CD14-positive monocyte (primary cell): ENCODE measurements around the gene LCOR. TPM values are rescaled to one million over a fixed set of nuclear protein-coding genes. Genes with fewer than 3 reads are reported as not detected.

Experiments
- DNase-seq, 3 donors: peaks; one replicate each; pipeline ENCODE4 v3.0.0-alpha.2; 2011 to 2022
- H2AFZ ChIP-seq: 2 replicates; pipeline ENCODE4 v1.6.0; 2012; ENCODE audit warnings: mild to moderate bottlenecking, low read depth, low read length, inconsistent platforms; ENCODE audit not compliant: insufficient read depth, poor library complexity, severe bottlenecking
- H3K27ac ChIP-seq, 2 donors: 1 replicate in 1 of 2; 2 replicates in 1 of 2; pipeline ENCODE4 v1.5.1; 2012 to 2013; ENCODE audit warnings: low read length in 2 of 2, control low read depth in 1 of 2, inconsistent platforms in 1 of 2, low read depth in 1 of 2, mild to moderate bottlenecking in 1 of 2
- H3K27me3 ChIP-seq, 2 donors: one replicate each; pipeline versions ENCODE4 v1.6.0 to v1.6.1; 2011 to 2013; ENCODE audit warnings: low read length in 2 of 2; ENCODE audit not compliant: control insufficient read depth in 2 of 2, insufficient read depth in 2 of 2
- H3K36me3 ChIP-seq, 2 donors: replicated peaks in 1 of 2; 1 replicate in 1 of 2; 2 replicates in 1 of 2; pipeline versions ENCODE4 v1.5.1 to v1.6.1; 2012 to 2013; ENCODE audit warnings: low read length in 2 of 2, control low read depth in 1 of 2, inconsistent platforms in 1 of 2, mild to moderate bottlenecking in 1 of 2; ENCODE audit not compliant: insufficient read depth in 2 of 2, control insufficient read depth in 1 of 2
- H3K4me1 ChIP-seq, 2 donors: 1 replicate in 1 of 2; 2 replicates in 1 of 2; pipeline versions ENCODE4 v1.5.1 to v1.6.1; 2012 to 2013; ENCODE audit warnings: low read length in 2 of 2, control low read depth in 1 of 2, inconsistent platforms in 1 of 2, mild to moderate bottlenecking in 1 of 2, moderate library complexity in 1 of 2; ENCODE audit not compliant: insufficient read depth in 2 of 2, control insufficient read depth in 1 of 2
- H3K4me2 ChIP-seq: replicated peaks from 2 replicates; pipeline ENCODE3; 2012; ENCODE audit warnings: low read length, moderate library complexity, mild to moderate bottlenecking; ENCODE audit not compliant: poor library complexity, severe bottlenecking; ENCODE audit errors: extremely low read depth
- H3K4me3 ChIP-seq, 3 experiments: fragments of 200-600 bp in 1 of 3; sonication (generic) in 1 of 3; replicated peaks in 1 of 3; 1 replicate in 2 of 3; 2 replicates in 1 of 3; pipeline ENCODE4 v1.5.1; 2011 to 2013; ENCODE audit warnings: low read length in 3 of 3, mild to moderate bottlenecking in 3 of 3, control low read depth in 2 of 3, low read depth in 2 of 3, inconsistent platforms in 1 of 3, moderate library complexity in 1 of 3
- H3K79me2 ChIP-seq: 2 replicates; pipeline ENCODE4 v1.6.0; 2012; ENCODE audit warnings: mild to moderate bottlenecking, control low read depth, inconsistent platforms, low read length, moderate library complexity; ENCODE audit not compliant: insufficient read depth
- H3K9ac ChIP-seq: 2 replicates; pipeline ENCODE4 v1.6.0; 2017; ENCODE audit warnings: low read length, mild to moderate bottlenecking; ENCODE audit not compliant: insufficient read depth, poor library complexity, severe bottlenecking
- H3K9me3 ChIP-seq, 2 donors: replicated peaks in 1 of 2; 1 replicate in 1 of 2; 2 replicates in 1 of 2; pipeline versions ENCODE4 v1.5.1 to v1.6.1; 2012 to 2013; ENCODE audit warnings: low read length in 2 of 2, control low read depth in 1 of 2; ENCODE audit not compliant: control insufficient read depth in 1 of 2, insufficient read depth in 1 of 2
- H4K20me1 ChIP-seq: 2 replicates; pipeline ENCODE4 v1.6.0; 2012; ENCODE audit warnings: mild to moderate bottlenecking, low read length, control low read depth, moderate library complexity; ENCODE audit not compliant: insufficient read depth
- H3K27ac Mint-ChIP-seq, 7 donors: one replicate each; pipeline ENCODE4 v1.8.0; 2020; ENCODE audit warnings: mild to moderate bottlenecking in 7 of 7, mixed read lengths in 7 of 7, moderate library complexity in 6 of 7, inconsistent platforms in 2 of 7
- H3K27me3 Mint-ChIP-seq, 3 donors: one replicate each; pipeline ENCODE4 v1.8.0; 2021 to 2022; ENCODE audit warnings: low read depth in 3 of 3, mild to moderate bottlenecking in 3 of 3, mixed read lengths in 3 of 3, moderate library complexity in 3 of 3, inconsistent platforms in 1 of 3
- H3K36me3 Mint-ChIP-seq, 2 donors: one replicate each; pipeline ENCODE4 v1.8.0; 2020; ENCODE audit warnings: mixed read lengths in 2 of 2, inconsistent platforms in 1 of 2, mild to moderate bottlenecking in 1 of 2
- H3K4me1 Mint-ChIP-seq: one replicate; pipeline ENCODE4 v1.8.0; 2020; ENCODE audit warnings: mild to moderate bottlenecking, mixed read lengths
- H3K4me3 Mint-ChIP-seq, 2 donors: one replicate each; pipeline ENCODE4 v1.8.0; 2020; ENCODE audit warnings: mild to moderate bottlenecking in 2 of 2, mixed read lengths in 2 of 2, moderate library complexity in 1 of 2
- H3K9me3 Mint-ChIP-seq, 7 donors: one replicate each; pipeline ENCODE4 v1.8.0; 2020 to 2022; ENCODE audit warnings: mixed read lengths in 7 of 7, mild to moderate bottlenecking in 6 of 7, moderate library complexity in 6 of 7, inconsistent platforms in 2 of 7
- WGBS: methylation state at CpG from one replicate; pipeline ENCODE4 v1.1.5; 2013; ENCODE audit warnings: missing lambda C conversion rate; ENCODE audit not compliant: insufficient coverage; 5-methylcytosine and 5-hydroxymethylcytosine counted together
- intact Hi-C, 2 donors: fragments of 100-400 bp; cut with micrococcal nuclease; formaldehyde crosslinking; loops; one replicate each; pipeline versions ENCODE4 v1.15.0 to v1.15.1; 2023
- polyA plus RNA-seq, 3 donors: library from polyadenylated mRNA; depleted of rRNA in 1 of 3; unstranded in 2 of 3; stranded (reverse) in 1 of 3; fragments of 300-500 nt in 2 of 3; fragments of >200 nt in 1 of 3; fragmentation: Illumina TruSeq in 2 of 3; gene quantifications; 1 replicate in 2 of 3; 2 replicates in 1 of 3; pipeline ENCODE4 v1.2.3, GENCODE V29; 2012 to 2021
- TF ChIP-seq, protein P1 (sequence below): fragments of 200-600 bp; IDR thresholded peaks from one replicate; pipeline ENCODE4 v1.8.0; 2022; ENCODE audit warnings: antibody characterized with exemption, mild to moderate bottlenecking

The LCOR gene
- polyA plus RNA-seq, 3 donors: 5.7 to 11.8 (median 10.0) TPM

DNA sequence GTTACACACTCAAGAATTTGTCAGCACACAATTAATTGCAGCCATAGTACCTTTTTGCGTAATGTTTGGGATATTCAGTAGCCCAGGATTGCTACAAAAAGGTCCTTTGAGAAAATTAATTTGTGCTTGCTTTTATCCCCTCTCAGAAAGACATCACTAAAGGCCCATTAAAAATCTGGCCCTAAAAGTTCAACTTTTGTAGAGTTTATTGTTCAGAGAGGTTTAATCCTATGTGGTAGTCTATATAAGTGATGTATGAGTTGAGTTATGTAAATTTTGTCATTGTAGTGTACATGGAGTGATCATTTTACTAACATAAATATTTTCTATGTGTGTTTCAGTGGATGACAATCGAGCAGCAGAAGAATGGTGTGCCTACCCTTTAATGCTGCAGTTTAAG, 126.0 kb downstream of the LCOR start:
- WGBS: no CpG with 5 or more reads among the region's 2 CpGs

DNA sequence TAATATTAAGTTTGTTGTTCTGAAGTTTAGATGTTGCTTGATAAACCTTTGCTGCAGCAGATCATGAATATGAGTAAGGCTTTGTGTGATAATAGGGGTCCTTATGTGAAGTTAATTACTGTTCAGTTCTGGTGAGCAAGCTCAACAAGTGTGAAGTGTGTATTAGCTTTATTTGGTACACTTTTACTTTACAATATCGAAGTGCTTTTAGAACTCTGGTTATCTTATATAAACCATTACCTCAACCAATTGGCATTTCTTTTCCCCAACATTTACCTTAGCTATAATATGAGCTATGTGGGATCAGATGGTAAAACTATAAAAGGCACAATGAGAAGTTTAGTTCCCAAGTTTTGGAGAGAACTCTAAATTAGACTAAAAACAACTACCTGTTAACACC, 127.6 kb downstream of the LCOR start:
- no peaks in the 10 kb centered on the region for H3K4me1 ChIP-seq
- no peak overlapping the region for H3K9ac ChIP-seq
- TF ChIP-seq, protein P1, sequence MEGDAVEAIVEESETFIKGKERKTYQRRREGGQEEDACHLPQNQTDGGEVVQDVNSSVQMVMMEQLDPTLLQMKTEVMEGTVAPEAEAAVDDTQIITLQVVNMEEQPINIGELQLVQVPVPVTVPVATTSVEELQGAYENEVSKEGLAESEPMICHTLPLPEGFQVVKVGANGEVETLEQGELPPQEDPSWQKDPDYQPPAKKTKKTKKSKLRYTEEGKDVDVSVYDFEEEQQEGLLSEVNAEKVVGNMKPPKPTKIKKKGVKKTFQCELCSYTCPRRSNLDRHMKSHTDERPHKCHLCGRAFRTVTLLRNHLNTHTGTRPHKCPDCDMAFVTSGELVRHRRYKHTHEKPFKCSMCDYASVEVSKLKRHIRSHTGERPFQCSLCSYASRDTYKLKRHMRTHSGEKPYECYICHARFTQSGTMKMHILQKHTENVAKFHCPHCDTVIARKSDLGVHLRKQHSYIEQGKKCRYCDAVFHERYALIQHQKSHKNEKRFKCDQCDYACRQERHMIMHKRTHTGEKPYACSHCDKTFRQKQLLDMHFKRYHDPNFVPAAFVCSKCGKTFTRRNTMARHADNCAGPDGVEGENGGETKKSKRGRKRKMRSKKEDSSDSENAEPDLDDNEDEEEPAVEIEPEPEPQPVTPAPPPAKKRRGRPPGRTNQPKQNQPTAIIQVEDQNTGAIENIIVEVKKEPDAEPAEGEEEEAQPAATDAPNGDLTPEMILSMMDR: no peak
- no peak for DNase-seq
- no peak overlapping the region for H3K4me3 ChIP-seq
- H3K36me3 ChIP-seq: peaks cover 37 to 74% of the 10 kb centered on the region in 2 donors
- peaks cover 34% of the 10 kb centered on the region for H4K20me1 ChIP-seq
- no peaks in the 10 kb centered on the region for H3K27me3 Mint-ChIP-seq
- H2AFZ ChIP-seq: no peak overlapping the region
- no peaks in the 10 kb centered on the region for H3K9me3 ChIP-seq
- no CpG with 5 or more reads among the region's 1 CpG for WGBS
- no peaks in the 10 kb centered on the region for H3K27me3 ChIP-seq
- intact Hi-C loops: no loop called here
- peaks cover 37 to 46% of the 10 kb centered on the region in 2 donors for H3K36me3 Mint-ChIP-seq
- no peaks in the 10 kb centered on the region for H3K79me2 ChIP-seq
- no peak overlapping the region for H3K4me2 ChIP-seq
- no peak overlapping the region for H3K27ac ChIP-seq
- no peaks in the 10 kb centered on the region for H3K9me3 Mint-ChIP-seq
- H3K4me1 Mint-ChIP-seq: no peaks in the 10 kb centered on the region
- no peak overlapping the region for H3K27ac Mint-ChIP-seq
- no peak overlapping the region for H3K4me3 Mint-ChIP-seq

More for the DNA sequence above, 126.0 kb downstream of the LCOR start:
- no peak overlapping the region for H3K27ac ChIP-seq
- no peaks in the 10 kb centered on the region for H3K9me3 ChIP-seq
- Mint-ChIP-seq H3K36me3 (peaks cover 46 to 61% of the 10 kb centered on the region in 2 donors), H3K27me3 (no peaks in the 10 kb centered on the region), H3K4me3 (no peak overlapping the region), H3K4me1 (no peaks in the 10 kb centered on the region), H3K27ac (no peak overlapping the region), H3K9me3 (no peaks in the 10 kb centered on the region)
- no peak overlapping the region for H3K9ac ChIP-seq
- no peaks in the 10 kb centered on the region for H3K27me3 ChIP-seq
- H3K4me3 ChIP-seq: no peak overlapping the region
- H3K36me3 ChIP-seq: peaks cover 47 to 85% of the 10 kb centered on the region in 2 donors
- H3K4me1 ChIP-seq: no peaks in the 10 kb centered on the region
- TF ChIP-seq, protein P1: no peak
- H3K79me2 ChIP-seq: no peaks in the 10 kb centered on the region
- peaks cover 32% of the 10 kb centered on the region for H4K20me1 ChIP-seq
- H3K4me2 ChIP-seq: no peak overlapping the region
- DNase-seq: no peak
- no peak overlapping the region for H2AFZ ChIP-seq
- intact Hi-C loops: no loop called here
